GM18519 (cell line): ENCODE results near the gene SNAP29.
A peak's percentile ranks its signal among the peaks of the same experiment; 100 is the strongest.
"Not testable (repeated sequence)": the region's sequence is repeated elsewhere in the genome, so short reads cannot be mapped to it uniquely, and the experiment has no call there.

ENCODE experiments used
- ATAC-seq: cut with Tn5 transposase; IDR thresholded peaks from one replicate; pipeline ENCODE4 v1.9.1; 2021; ENCODE audit warnings: mild to moderate bottlenecking, moderate library complexity; ENCODE audit not compliant: unreplicated experiment, low FRiP score

Gene SNAP29

DNA sequence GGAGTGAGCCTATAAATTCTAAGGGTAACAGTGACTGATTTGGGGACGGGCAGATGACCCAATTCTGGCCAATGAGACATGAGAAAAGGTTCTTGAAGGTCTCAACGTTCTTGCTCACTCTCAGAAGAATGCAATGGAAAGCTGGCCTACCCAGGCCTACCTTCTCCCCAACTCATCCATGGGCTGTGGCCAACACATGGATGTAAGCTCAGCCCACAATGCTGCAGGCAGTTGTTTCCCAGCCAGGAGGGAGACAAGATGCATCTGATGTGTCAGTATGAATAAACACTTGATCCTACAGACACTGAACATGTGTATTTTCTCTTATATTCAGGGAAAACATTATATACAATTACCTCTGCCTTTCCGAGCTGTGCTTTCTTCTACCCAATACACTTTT is 24.6 kb upstream of the SNAP29 start:
- no peak for ATAC-seq

DNA sequence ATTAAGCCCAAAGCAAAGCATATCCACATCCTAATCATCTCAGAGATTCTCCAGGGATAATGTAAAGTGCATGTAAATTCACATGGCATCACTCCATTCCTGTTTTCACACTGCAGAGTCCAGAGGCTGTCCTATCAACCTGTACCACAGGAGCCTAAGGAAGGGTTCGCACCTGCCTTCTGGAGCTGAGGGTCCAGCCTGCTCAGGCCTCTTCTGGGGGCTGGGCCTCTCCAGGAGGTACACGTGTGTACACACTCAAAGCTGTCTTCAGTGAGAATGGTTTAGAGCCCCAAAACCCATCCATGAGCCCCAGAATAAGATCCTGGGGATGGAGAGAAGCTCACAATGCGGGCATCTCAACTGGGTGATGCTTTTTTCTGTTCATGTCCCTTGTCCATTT is 24.1 kb upstream of the SNAP29 start:
- no peak for ATAC-seq

- no peak for ATAC-seq
These were observed 21.6 kb upstream of the SNAP29 start for GRCh38 chr22:20836987-20837823.

DNA sequence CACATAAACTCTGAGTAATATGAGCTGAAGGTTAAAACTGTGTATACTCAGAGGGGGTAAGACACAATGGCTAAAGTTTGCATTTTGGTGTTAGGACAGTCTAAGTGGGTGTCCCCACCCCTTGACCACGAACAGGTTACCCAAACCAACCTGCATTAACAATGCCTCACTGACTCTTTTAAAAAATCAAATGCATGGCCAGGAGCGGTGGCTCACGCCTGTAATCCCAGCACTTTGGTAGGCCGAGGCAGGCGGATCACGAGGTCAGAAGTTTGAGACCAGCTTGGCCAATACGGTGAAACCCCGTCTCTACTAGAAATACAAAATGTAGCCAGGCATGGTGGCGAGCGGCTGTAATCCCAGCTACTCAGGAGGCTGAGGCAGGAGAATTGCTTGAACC is 19.5 kb upstream of the SNAP29 start:
- ATAC-seq, result not testable (repeated sequence)

- ATAC-seq, result no peak
These were observed 18.8 kb upstream of the SNAP29 start for GRCh38 chr22:20839837-20840645.

DNA sequence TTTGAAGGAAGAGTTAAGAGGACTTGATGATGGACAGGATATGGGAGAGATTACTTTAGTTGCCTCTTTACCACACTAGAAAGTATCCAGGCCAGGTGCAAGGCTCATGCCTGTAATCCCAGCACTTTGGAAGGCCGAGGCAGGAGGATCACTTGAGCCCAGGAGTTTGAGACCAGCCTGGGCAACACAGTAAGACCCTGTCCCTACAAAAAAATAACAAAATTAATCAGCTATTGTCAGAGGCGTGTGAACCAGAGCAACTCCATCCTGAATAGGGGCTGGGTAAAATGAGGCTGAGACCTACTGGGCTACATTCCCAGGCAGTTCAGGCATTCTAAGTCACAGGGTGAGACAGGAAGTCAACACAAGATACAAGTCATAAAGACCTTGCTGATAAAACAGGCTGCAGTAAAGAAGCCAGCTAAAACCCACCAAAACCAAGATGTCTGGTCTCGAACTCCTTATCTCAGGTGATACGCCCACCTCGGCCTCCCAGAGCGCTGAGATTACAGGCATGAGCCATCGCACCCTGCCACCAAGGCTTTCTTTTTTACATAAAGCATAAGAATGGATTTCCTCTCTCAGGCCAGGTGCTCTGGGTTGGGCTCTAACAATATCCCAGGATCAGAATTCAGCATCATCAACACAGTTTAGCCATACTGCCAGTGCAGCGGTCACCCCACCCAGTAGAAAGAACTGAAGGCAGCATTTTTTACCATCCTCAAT is 18.0 kb upstream of the SNAP29 start:
- ATAC-seq, result no peak

- no peak for ATAC-seq
These were observed 15.3 kb upstream of the SNAP29 start for GRCh38 chr22:20843501-20843900.

DNA sequence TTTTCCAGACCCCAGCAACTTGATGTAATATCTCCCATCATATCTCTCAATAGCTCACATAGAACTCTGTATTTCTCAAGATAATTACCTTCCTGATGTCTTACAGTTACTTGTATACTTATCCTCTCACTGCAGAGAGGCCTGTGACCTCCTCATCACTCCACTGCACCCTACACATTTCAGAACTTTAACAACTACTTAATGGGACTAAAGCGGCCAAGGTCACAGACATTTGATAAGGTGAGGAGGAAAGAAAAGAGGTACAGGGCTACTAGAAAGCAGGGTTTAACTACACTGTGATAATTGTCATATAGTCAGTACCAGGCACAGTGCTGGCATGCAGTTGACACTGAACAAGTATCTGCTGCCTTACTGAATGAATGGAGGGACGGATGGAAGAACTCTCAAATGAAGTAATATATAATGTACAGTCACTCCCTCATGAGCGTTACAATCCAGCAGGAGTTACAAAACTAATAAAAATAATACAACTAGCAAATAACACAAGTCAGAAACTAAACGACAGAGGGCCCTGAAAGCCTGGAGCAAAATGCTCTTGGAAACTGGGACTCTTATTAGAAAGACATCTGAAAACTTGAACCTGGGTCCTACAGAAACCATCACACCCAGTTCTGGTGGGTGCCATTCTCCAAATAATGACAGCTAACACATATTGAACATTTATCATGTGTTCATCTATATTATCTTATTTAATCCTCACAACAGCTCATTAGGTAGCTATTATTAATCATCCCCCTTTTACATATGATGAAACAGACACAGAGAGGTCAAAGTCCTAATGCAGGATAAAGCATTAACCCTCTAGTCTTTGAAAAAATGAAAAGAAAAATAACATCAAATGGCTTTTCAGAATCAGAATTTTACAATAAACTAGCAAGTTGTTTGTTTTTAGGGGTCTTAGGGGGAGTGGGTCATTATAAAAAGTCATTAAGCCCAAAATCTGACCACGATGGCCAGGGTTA is 14.5 kb upstream of the SNAP29 start:
- no peak for ATAC-seq

GRCh38 chr22:20847318-20847822 is 11.4 kb upstream of the SNAP29 start:
- ATAC-seq, result no peak

GRCh38 chr22:20852076-20852475 is 6.7 kb upstream of the SNAP29 start:
- ATAC-seq, result no peak

GRCh38 chr22:20852503-20852902 is 6.3 kb upstream of the SNAP29 start:
- ATAC-seq, result no peak

GRCh38 chr22:20853236-20853660 is 5.6 kb upstream of the SNAP29 start:
- ATAC-seq, result no peak

DNA sequence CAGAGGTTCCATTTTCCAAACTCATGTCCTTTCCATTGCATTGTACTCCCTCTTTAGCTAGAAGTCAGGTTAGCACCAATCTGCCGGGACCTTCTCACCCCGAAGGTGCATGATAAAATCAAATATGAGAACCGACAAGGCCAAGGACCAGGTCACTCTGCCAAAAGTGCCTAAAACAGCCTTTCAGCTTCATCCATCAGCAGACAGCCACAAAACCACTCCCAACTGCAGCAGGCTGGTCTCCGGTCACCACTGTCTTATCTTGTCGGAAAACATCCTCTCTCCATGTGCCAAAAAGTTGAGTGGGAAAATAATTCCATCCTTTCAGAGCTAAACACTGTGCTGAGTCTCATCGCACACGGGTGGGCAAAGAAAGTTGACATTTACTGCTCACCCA is 1.6 kb upstream of the SNAP29 start:
- no peak for ATAC-seq

DNA sequence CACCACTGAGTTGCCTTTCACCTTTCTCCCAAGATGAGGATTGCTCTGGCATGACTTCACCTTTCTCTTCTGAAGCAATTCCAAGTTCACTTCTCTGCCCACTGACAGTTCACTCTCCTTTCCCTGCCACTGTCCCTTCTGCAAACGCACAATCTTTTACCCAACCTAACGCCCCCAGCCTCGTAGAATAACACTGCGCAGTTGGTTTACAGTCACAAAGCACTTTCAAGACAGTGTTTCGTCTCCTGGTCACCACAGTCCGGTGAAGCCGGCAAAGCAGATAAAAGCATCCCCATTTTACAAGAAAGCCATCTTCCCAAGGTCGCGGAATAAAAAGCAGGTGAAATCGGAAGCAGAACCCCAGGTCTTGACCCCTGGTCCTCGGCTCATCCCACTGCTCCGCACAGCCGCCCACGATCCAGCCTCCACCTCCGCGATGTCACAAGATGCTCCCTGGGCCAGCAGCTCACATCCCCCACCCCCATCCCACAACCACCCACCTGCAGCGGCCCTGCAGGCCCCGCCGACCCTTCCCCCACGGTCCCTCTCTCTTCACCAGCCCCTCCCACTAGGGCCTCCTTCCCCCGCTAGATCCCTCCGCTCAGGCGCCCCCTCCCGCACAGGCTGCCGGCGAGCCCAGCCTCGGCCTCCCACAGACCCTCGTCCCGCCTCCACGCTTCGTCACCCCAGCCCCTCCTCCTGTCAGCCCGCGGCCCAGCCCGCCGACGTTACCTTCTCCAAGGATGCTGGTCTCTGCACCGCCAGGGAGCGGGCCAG is 781 bp upstream of the SNAP29 start:
- ATAC-seq, result peak; percentile 35

DNA sequence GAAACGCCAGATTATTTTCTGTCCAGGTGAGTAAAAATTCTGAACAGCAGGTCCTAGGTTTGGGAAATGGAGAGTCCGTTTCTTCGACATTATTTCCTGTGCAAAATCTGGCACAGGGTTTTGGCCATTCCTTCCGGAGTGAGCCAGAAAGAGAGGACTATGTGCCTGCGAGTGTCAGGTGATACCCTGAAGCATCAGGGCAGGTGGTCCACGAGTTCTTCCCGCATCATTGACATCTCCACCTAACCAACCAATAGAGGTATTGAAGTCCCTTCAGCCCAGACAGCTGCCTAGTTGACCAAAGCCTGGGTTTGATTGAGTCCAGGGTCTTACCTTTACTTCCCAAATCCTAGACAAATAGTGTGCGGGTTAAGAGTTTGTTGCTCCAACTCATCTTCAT is 808 bp downstream of the SNAP29 start:
- ATAC-seq, result no peak

DNA sequence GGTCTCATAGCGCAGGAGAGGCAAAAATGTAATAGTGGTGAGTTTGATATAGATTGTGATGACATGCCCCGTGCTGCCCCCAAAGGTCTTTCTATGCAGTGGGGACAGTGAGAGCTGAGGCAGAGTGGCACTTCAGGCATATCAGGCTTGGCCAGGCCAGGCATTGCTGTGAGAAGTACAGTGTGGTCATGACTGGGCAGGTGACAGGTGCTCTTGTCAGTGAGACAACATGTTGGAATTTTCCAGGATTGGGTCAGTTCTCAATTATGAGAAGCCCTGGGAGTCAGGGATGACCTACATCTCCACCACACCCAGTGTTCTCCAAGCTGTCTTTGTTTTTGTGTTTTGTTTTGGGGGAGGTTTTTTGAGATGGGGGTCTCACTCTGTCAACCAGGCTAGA is 3.7 kb downstream of the SNAP29 start:
- no peak for ATAC-seq

- no peak for ATAC-seq
These were observed 4.6 kb downstream of the SNAP29 start for GRCh38 chr22:20863366-20863765.

GRCh38 chr22:20864186-20864908 is 5.5 kb downstream of the SNAP29 start:
- no peak for ATAC-seq
